CD8-positive, alpha-beta memory T cell (primary cell): ENCODE data around the gene COL2A1. TPM values are rescaled to one million over a fixed set of nuclear protein-coding genes. Genes with fewer than 3 reads are reported as not detected.

Experiments
- CTCF ChIA-PET: fragments of 350-600 bp; sonication (Branson Sonifier 250); formaldehyde crosslinking; loops from one replicate; lab custom pipeline; 2021; ENCODE audit warnings: antibody characterized with exemption; lab: Charles Lee
- POLR2A ChIA-PET: fragments of 350-600 bp; sonication (Branson Sonifier 250); formaldehyde crosslinking; loops from one replicate; lab custom pipeline; 2021; ENCODE audit warnings: antibody characterized with exemption; lab: Charles Lee
- DNase-seq, 5 donors: peaks; one replicate each; pipeline versions ENCODE4 v3.0.0 to v3.0.0-alpha.2; 2020 to 2022; ENCODE audit warnings: mixed read lengths in 1 of 5
- H3K27ac ChIP-seq: one replicate; pipeline ENCODE4 v1.7.0; 2013; ENCODE audit warnings: low read depth, mild to moderate bottlenecking, low read length, moderate library complexity
- H3K27me3 ChIP-seq: 2 replicates; pipeline ENCODE4 v1.7.0; 2013; ENCODE audit warnings: low read length, mild to moderate bottlenecking; ENCODE audit not compliant: insufficient read depth, poor library complexity, severe bottlenecking
- H3K36me3 ChIP-seq: 2 replicates; pipeline ENCODE4 v1.7.0; 2013; ENCODE audit warnings: mild to moderate bottlenecking, low read length, moderate library complexity; ENCODE audit not compliant: insufficient read depth
- H3K4me1 ChIP-seq: 2 replicates; pipeline ENCODE4 v1.7.0; 2013; ENCODE audit warnings: mild to moderate bottlenecking, low read length, moderate library complexity; ENCODE audit not compliant: insufficient read depth
- H3K4me3 ChIP-seq: 2 replicates; pipeline ENCODE4 v1.7.0; 2013; ENCODE audit warnings: mild to moderate bottlenecking, low read length
- H3K9me3 ChIP-seq: 2 replicates; pipeline ENCODE4 v1.7.0; 2013; ENCODE audit warnings: mild to moderate bottlenecking, low read length
- H3K27ac Mint-ChIP-seq, 8 donors: one replicate each; pipeline ENCODE4 v1.8.0; 2020 to 2021; ENCODE audit warnings: mixed read lengths in 8 of 8, mild to moderate bottlenecking in 6 of 8, inconsistent platforms in 3 of 8, moderate library complexity in 3 of 8
- H3K27me3 Mint-ChIP-seq, 2 donors: one replicate each; pipeline ENCODE4 v1.8.0; 2020 to 2021; ENCODE audit warnings: mixed read lengths in 2 of 2, mild to moderate bottlenecking in 1 of 2, moderate library complexity in 1 of 2
- H3K36me3 Mint-ChIP-seq, 3 donors: one replicate each; pipeline ENCODE4 v1.8.0; 2020 to 2021; ENCODE audit warnings: mixed read lengths in 3 of 3, inconsistent platforms in 1 of 3, mild to moderate bottlenecking in 1 of 3
- H3K4me1 Mint-ChIP-seq, 3 donors: one replicate each; pipeline ENCODE4 v1.8.0; 2020 to 2021; ENCODE audit warnings: mixed read lengths in 3 of 3, inconsistent platforms in 1 of 3, mild to moderate bottlenecking in 1 of 3
- H3K4me3 Mint-ChIP-seq, 7 donors: one replicate each; pipeline ENCODE4 v1.8.0; 2020 to 2021; ENCODE audit warnings: mixed read lengths in 7 of 7, mild to moderate bottlenecking in 6 of 7, moderate library complexity in 4 of 7, inconsistent platforms in 2 of 7
- H3K9me3 Mint-ChIP-seq, 5 donors: one replicate each; pipeline ENCODE4 v1.8.0; 2020 to 2022; ENCODE audit warnings: mixed read lengths in 5 of 5, mild to moderate bottlenecking in 3 of 5, moderate library complexity in 2 of 5, inconsistent platforms in 1 of 5
- polyA plus RNA-seq: library from polyadenylated mRNA; unstranded; fragments of 300-500 nt; fragmentation: Illumina TruSeq; gene quantifications from one replicate; pipeline ENCODE4 v1.2.3, GENCODE V29; 2021
- total RNA-seq, 2 experiments: library from RNA; stranded (reverse); gene quantifications; one replicate each; pipeline ENCODE4 v1.2.3, GENCODE V29; 2021

COL2A1 gene
- not detected for total RNA-seq
- not detected for polyA plus RNA-seq

- H3K27ac Mint-ChIP-seq = peak within 1 kb of the TSS in 1 of 8 donors; percentile 10
- Histone ChIP-seq H3K4me1 (peaks cover 41% of the 10 kb centered on the region), H3K27ac (no peak within 1 kb of the TSS), H3K36me3 (no peaks in the 10 kb centered on the region), H3K9me3 (no peaks in the 10 kb centered on the region), H3K4me3 (peak within 1 kb of the TSS; percentile 49), H3K27me3 (peaks cover 60% of the 10 kb centered on the region)
- peaks cover 32 to 49% (median 37%) of the 10 kb centered on the region in 3 donors for H3K4me1 Mint-ChIP-seq
- CTCF ChIA-PET = interaction anchor here (1.4 kb wide), 1 partner anchor 41 kb away, joined by 5 read pairs; the partner anchor contains the start of gene TMEM106C
- no peaks in the 10 kb centered on the region for H3K9me3 Mint-ChIP-seq
- POLR2A ChIA-PET = interaction anchor here (0.9 kb wide), 1 partner anchor 11 kb away, joined by 3 read pairs; no protein-coding TSS in a partner anchor
- H3K36me3 Mint-ChIP-seq = peaks cover 0 to 2% (median 0%) of the 10 kb centered on the region in 3 donors
- no peak for DNase-seq
- H3K27me3 Mint-ChIP-seq = peaks cover 80 to 90% of the 10 kb centered on the region in 2 donors
- H3K4me3 Mint-ChIP-seq = peak within 1 kb of the TSS; percentile 63 to 81 (median 79)
These were observed at the start of gene COL2A1 for GRCh38 chr12:48004053-48004941. Gene COL2A1, minus strand, starts transcription at chr12:48004476. Its CDS starts 155 bp downstream, at chr12:48004321.

DNA sequence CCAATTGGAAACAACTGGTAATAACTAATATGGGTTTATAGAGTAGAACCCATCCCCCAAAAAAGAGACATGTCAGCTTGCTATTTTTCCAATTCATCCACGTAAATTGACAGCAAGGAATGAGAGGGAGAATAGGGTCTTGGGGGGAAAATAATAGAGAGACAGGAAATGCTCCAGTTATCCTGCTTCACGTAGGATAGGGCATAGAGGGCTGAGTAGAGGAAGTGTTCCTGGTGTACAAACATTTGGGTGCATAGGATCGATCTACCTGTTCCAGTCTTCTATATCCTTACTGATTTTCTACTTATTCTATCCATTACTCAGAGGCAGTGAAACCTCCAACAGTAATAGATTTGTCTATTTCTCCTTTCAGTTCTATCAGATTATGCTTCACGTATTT, 49.6 kb upstream of the COL2A1 start:
- Histone ChIP-seq H3K9me3 (no peaks in the 10 kb centered on the region), H3K27me3 (no peaks in the 10 kb centered on the region), H3K4me3 (no peak overlapping the region), H3K36me3 (peaks cover 9% of the 10 kb centered on the region), H3K4me1 (no peaks in the 10 kb centered on the region), H3K27ac (no peak overlapping the region)
- Mint-ChIP-seq H3K4me1 (no peaks in the 10 kb centered on the region), H3K4me3 (no peak overlapping the region), H3K9me3 (peaks cover 0 to 3% (median 0%) of the 10 kb centered on the region in 5 donors), H3K36me3 (peaks cover 7 to 46% (median 13%) of the 10 kb centered on the region in 3 donors), H3K27ac (peak overlapping the region in 1 of 8 donors; percentile 15), H3K27me3 (no peaks in the 10 kb centered on the region)
- ChIA-PET POLR2A (no interaction called here), CTCF (no interaction called here)
- DNase-seq = no peak

GRCh38 chr12:48053122-48053521, 48.8 kb upstream of the COL2A1 start:
- ChIA-PET POLR2A (no interaction called here), CTCF (no interaction called here)
- Histone ChIP-seq H3K27me3 (no peaks in the 10 kb centered on the region), H3K4me1 (no peaks in the 10 kb centered on the region), H3K9me3 (no peaks in the 10 kb centered on the region), H3K36me3 (peaks cover 8% of the 10 kb centered on the region), H3K27ac (no peak overlapping the region), H3K4me3 (no peak overlapping the region)
- H3K9me3 Mint-ChIP-seq = no peaks in the 10 kb centered on the region
- H3K27me3 Mint-ChIP-seq = no peaks in the 10 kb centered on the region
- peak overlapping the region in 1 of 8 donors; percentile 40 for H3K27ac Mint-ChIP-seq
- peaks cover 0 to 46% (median 10%) of the 10 kb centered on the region in 3 donors for H3K36me3 Mint-ChIP-seq
- DNase-seq = no peak
- no peaks in the 10 kb centered on the region for H3K4me1 Mint-ChIP-seq
- H3K4me3 Mint-ChIP-seq = no peak overlapping the region

- DNase-seq = no peak
- Mint-ChIP-seq H3K4me1 (no peaks in the 10 kb centered on the region), H3K27me3 (no peaks in the 10 kb centered on the region), H3K27ac (peak overlapping the region in 4 of 8 donors; percentile 10 to 92 (median 47)), H3K9me3 (no peaks in the 10 kb centered on the region), H3K4me3 (no peak overlapping the region), H3K36me3 (peaks cover 0 to 58% (median 14%) of the 10 kb centered on the region in 3 donors)
- H3K4me3 ChIP-seq = no peak overlapping the region
- no peaks in the 10 kb centered on the region for H3K9me3 ChIP-seq
- no peaks in the 10 kb centered on the region for H3K4me1 ChIP-seq
- CTCF ChIA-PET = interaction anchor here (1.2 kb wide), 1 partner anchor 138 kb away, joined by 4 read pairs; no protein-coding TSS in a partner anchor
- POLR2A ChIA-PET = no interaction called here
- peaks cover 16% of the 10 kb centered on the region for H3K36me3 ChIP-seq
- H3K27ac ChIP-seq = no peak overlapping the region
- no peaks in the 10 kb centered on the region for H3K27me3 ChIP-seq
These were observed 47.4 kb upstream of the COL2A1 start for GRCh38 chr12:48051681-48052080.

GRCh38 chr12:48050174-48050573, 45.9 kb upstream of the COL2A1 start:
- Mint-ChIP-seq H3K9me3 (no peaks in the 10 kb centered on the region), H3K36me3 (peaks cover 0 to 70% (median 15%) of the 10 kb centered on the region in 3 donors), H3K4me3 (no peak overlapping the region), H3K4me1 (no peaks in the 10 kb centered on the region), H3K27ac (peak overlapping the region in 2 of 8 donors; percentile 14 to 28), H3K27me3 (no peaks in the 10 kb centered on the region)
- CTCF ChIA-PET = no interaction called here
- no peaks in the 10 kb centered on the region for H3K9me3 ChIP-seq
- DNase-seq = no peak
- H3K36me3 ChIP-seq = peaks cover 28% of the 10 kb centered on the region
- H3K4me1 ChIP-seq = no peaks in the 10 kb centered on the region
- H3K27ac ChIP-seq = no peak overlapping the region
- POLR2A ChIA-PET = no interaction called here
- no peak overlapping the region for H3K4me3 ChIP-seq
- H3K27me3 ChIP-seq = no peaks in the 10 kb centered on the region

- Histone ChIP-seq H3K36me3 (peaks cover 37% of the 10 kb centered on the region), H3K4me3 (no peak overlapping the region), H3K4me1 (no peaks in the 10 kb centered on the region), H3K27me3 (no peaks in the 10 kb centered on the region), H3K9me3 (no peaks in the 10 kb centered on the region), H3K27ac (no peak overlapping the region)
- CTCF ChIA-PET = interaction anchor here (1.0 kb wide), 1 partner anchor 20 kb away, joined by 3 read pairs; no protein-coding TSS in a partner anchor
- Mint-ChIP-seq H3K27ac (peak overlapping the region in 1 of 8 donors; percentile 8), H3K27me3 (no peaks in the 10 kb centered on the region), H3K4me3 (no peak overlapping the region), H3K36me3 (peaks cover 0 to 82% (median 10%) of the 10 kb centered on the region in 3 donors), H3K4me1 (no peaks in the 10 kb centered on the region), H3K9me3 (no peaks in the 10 kb centered on the region)
- DNase-seq = no peak
- POLR2A ChIA-PET = no interaction called here
These were observed 41.8 kb upstream of the COL2A1 start for GRCh38 chr12:48045965-48046518.

- H3K27ac Mint-ChIP-seq = peak overlapping the region in 1 of 8 donors; percentile 1
- Histone ChIP-seq H3K27ac (no peak overlapping the region), H3K4me3 (no peak overlapping the region), H3K27me3 (no peaks in the 10 kb centered on the region), H3K9me3 (no peaks in the 10 kb centered on the region), H3K36me3 (peaks cover 37% of the 10 kb centered on the region), H3K4me1 (no peaks in the 10 kb centered on the region)
- H3K9me3 Mint-ChIP-seq = no peaks in the 10 kb centered on the region
- H3K4me1 Mint-ChIP-seq = no peaks in the 10 kb centered on the region
- CTCF ChIA-PET = interaction anchor here (1.0 kb wide), 1 partner anchor 21 kb away, joined by 3 read pairs; no protein-coding TSS in a partner anchor
- H3K4me3 Mint-ChIP-seq = no peak overlapping the region
- no peak for DNase-seq
- POLR2A ChIA-PET = no interaction called here
- no peaks in the 10 kb centered on the region for H3K27me3 Mint-ChIP-seq
- H3K36me3 Mint-ChIP-seq = peaks cover 0 to 76% (median 10%) of the 10 kb centered on the region in 3 donors
These were observed 41.0 kb upstream of the COL2A1 start for GRCh38 chr12:48045061-48045846.
